Pancreas (tissue), 10 donors: ENCODE data around the gene MTRR. TPM values are rescaled to one million over a fixed set of nuclear protein-coding genes. Genes with fewer than 3 reads are reported as not detected.

Experiments used
- ATAC-seq, 4 donors: fragments of 200-7000 bp; cut with Tn5 transposase; one replicate each; pipeline versions ENCODE4 v1.8.0 to v1.9.1; 2020; ENCODE audit warnings: mild to moderate bottlenecking in 4 of 4, moderate library complexity in 4 of 4
- DNase-seq, 6 donors: peaks; one replicate each; pipeline ENCODE4 v3.0.0-alpha.2; 2020
- FAIRE-seq: peaks from 2 replicates; lab custom pipeline; 2012; peaks lifted over from hg19 to GRCh38; lab: Jason Lieb, UNC
- H3K27ac ChIP-seq, 4 donors: fragments of 200-600 bp; sonication (generic); 1 replicate in 3 of 4; 2 replicates in 1 of 4; pipeline versions ENCODE4 v1.5.0 to v1.8.0; 2020
- H3K27me3 ChIP-seq, 4 donors: fragments of 200-600 bp; one replicate each; pipeline ENCODE4 v1.8.0; 2021
- H3K36me3 ChIP-seq, 3 donors: fragments of 200-600 bp; sonication (generic) in 1 of 3; one replicate each; pipeline versions ENCODE4 v1.5.0 to v1.8.0; 2020 to 2021
- H3K4me1 ChIP-seq, 3 donors: fragments of 200-600 bp; one replicate each; pipeline ENCODE4 v1.8.0; 2021
- H3K4me3 ChIP-seq, 4 donors: fragments of 200-600 bp; sonication (generic) in 2 of 4; one replicate each; pipeline versions ENCODE4 v1.5.0 to v1.8.0; 2020 to 2021
- H3K9me3 ChIP-seq, 4 donors: fragments of 200-600 bp; one replicate each; pipeline ENCODE4 v1.8.0; 2021
- WGBS, 2 donors: extraction: QIAGEN DNeasy Blood & Tissue Kit; methylation state at CpG; one replicate each; pipeline ENCODE4 v1.1.7; 2013; 5-methylcytosine and 5-hydroxymethylcytosine counted together
- intact Hi-C, 3 donors: fragments of 100-400 bp; cut with DNase I; formaldehyde crosslinking; loops; one replicate each; pipeline versions ENCODE4 v1.11.1 to v1.14.2; 2022
- polyA plus RNA-seq, 2 donors: library from polyadenylated mRNA; stranded (reverse); fragments of 200-250 nt; gene quantifications; one replicate each; pipeline ENCODE4 v1.2.3, GENCODE V29; 2013
- total RNA-seq, 6 donors: library from RNA; stranded (reverse); fragmentation: NEBNext Ultra II Directional in 4 of 6; extraction: Animal tissue kit (Norgen Biotek cat#: 25700) in 4 of 6; gene quantifications; one replicate each; pipeline versions ENCODE4 v1.2.1 to v1.2.4, GENCODE V29; 2021 to 2023
- TF ChIP-seq, protein P1 (sequence below), 4 donors: fragments of 200-600 bp; sonication (generic) in 3 of 4; IDR thresholded peaks; one replicate each; pipeline versions ENCODE4 v1.5.0 to v1.8.0; 2021; ENCODE audit warnings: antibody characterized with exemption in 4 of 4
- donor health status: healthy with polysubstance abuse.
- donor health status: DM: no; HTN: no; CAD: no; lungs with moderate emphysema.
- donor health status: DM: no; HTN: no; CAD: no.
- donor health status: control.
- donor health status: control.
- donor health status: Bipolar disorder and iron deficiency.
- donor health status: DM: yes; HTN: yes; CAD: no.
- donor health status: DM: no; HTN: no; CAD: no.
- donor health status: DM: no; HTN: no; CAD: no.
- donor health status: DM: yes; HTN: yes; CAD: no.

The MTRR gene
- total and polyA plus RNA-seq, 8 donors = 6.8 to 27.8 (median 18.9) TPM

DNA sequence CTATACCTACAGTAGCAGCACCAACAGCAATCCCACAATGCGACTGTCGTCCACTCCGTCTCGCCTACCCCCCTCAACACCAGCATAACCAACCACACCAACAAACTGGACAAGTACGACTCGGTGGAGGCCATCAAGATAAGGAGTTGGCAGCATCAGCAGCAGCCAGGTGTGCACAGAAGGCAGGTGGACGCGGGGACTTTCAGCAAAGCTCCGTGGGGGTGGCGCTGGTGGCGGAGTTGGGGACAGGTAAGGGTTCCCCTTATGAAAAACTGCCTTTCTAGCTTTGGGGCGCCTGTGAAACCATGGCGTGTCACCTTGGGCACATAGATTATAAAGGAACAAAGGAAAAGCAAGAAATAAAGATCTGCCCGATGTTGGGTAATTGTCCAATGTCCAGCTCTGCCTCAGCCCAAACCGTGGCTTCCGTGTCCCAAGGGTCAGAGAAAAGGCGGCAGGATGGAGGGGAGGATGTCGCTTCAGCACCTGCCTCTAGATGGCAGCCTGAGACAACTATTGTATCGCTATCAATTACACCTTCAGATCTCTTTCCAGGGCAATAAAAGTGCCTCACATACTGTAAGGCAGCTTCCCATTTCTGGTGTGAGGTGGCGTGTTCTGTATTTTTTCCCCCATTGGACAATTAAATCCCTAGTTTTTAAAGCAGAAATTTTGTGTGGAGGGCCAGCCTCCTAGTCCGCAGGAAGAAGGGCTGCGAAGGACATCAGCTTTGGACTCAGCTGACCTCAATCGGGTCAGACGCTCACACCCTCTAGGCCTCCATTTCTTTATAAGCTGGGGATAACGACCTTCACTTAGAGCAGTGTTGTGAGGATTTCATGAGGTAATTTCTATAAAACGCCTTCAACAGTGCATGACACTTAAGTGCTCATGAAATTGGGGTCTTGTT, 58.8 kb downstream of the MTRR start:
- H3K36me3 ChIP-seq = no peaks in the 10 kb centered on the region
- intact Hi-C loops = loop anchor here in 1 of 3 donors (10.0 kb wide), 1 partner anchor 1277 kb away; no protein-coding TSS in a partner anchor
- ATAC-seq (peak; percentile 83 to 99 (median 95)), DNase-seq (peak; percentile 24 to 72 (median 48)), FAIRE-seq (no peak)
- no peak overlapping the region for H3K27ac ChIP-seq
- H3K27me3 ChIP-seq = no peaks in the 10 kb centered on the region
- no peak overlapping the region for H3K4me3 ChIP-seq
- H3K4me1 ChIP-seq = no peaks in the 10 kb centered on the region
- no peaks in the 10 kb centered on the region for H3K9me3 ChIP-seq
- TF ChIP-seq, protein P1, sequence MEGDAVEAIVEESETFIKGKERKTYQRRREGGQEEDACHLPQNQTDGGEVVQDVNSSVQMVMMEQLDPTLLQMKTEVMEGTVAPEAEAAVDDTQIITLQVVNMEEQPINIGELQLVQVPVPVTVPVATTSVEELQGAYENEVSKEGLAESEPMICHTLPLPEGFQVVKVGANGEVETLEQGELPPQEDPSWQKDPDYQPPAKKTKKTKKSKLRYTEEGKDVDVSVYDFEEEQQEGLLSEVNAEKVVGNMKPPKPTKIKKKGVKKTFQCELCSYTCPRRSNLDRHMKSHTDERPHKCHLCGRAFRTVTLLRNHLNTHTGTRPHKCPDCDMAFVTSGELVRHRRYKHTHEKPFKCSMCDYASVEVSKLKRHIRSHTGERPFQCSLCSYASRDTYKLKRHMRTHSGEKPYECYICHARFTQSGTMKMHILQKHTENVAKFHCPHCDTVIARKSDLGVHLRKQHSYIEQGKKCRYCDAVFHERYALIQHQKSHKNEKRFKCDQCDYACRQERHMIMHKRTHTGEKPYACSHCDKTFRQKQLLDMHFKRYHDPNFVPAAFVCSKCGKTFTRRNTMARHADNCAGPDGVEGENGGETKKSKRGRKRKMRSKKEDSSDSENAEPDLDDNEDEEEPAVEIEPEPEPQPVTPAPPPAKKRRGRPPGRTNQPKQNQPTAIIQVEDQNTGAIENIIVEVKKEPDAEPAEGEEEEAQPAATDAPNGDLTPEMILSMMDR (IDR thresholded peaks at IDR 0.05) = peak; percentile 45 to 75 (median 67)
- 37 to 38% methylated on average over 26 of the region's 26 CpGs for WGBS, 2 donors

DNA sequence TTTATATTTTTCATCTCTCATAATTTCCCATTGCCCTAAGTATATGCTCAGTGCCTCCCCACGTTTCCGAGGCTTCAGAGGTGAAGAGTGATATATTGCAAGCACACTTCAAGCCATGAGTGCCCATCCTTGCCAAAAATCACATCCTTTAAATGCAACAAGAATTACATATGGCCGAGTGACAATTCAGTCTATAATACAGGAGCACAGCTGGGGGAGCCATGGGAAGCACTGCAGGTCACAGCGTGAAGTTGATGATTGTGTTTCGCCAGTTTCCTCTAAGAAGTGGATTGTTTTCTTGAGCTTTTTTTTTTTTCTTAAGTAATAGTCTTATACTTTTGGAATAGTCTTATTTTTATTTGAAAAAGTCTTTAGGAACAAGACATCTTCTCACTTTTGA, 61.1 kb downstream of the MTRR start:
- no peaks in the 10 kb centered on the region for H3K36me3 ChIP-seq
- H3K9me3 ChIP-seq = no peaks in the 10 kb centered on the region
- WGBS, 2 donors = 52 to 65% methylated on average over 5 of the region's 5 CpGs
- TF ChIP-seq, protein P1 (IDR thresholded peaks at IDR 0.05) = no peak
- no peak for DNase-seq
- intact Hi-C loops = no loop called here
- no peaks in the 10 kb centered on the region for H3K27me3 ChIP-seq
- H3K4me1 ChIP-seq = no peaks in the 10 kb centered on the region
- ATAC-seq = no peak
- no peak overlapping the region for H3K27ac ChIP-seq
- no peak overlapping the region for H3K4me3 ChIP-seq
- no peak for FAIRE-seq

DNA sequence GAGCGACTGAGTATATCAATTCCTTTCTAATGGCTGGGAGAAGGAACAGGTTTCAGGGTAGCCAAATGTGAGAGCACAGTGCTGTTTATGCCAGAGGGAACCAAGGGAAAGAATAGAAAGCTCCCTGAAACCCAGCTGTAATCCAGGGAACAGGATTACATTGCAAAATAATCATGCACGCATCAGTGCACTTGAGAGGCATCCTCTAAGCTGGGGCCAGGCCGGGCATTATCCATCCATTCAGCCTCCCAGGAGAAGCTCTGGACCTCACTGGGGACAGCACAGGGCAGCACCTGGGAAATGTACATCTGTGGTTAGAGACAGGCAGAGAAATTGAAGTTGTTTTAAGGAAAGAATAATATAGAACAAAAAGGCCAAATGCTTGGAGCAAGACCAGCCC, 72.7 kb downstream of the MTRR start:
- TF ChIP-seq, protein P1 (IDR thresholded peaks at IDR 0.05) = no peak
- intact Hi-C loops = no loop called here
- Histone ChIP-seq H3K4me3 (no peak overlapping the region), H3K27me3 (no peaks in the 10 kb centered on the region), H3K36me3 (no peaks in the 10 kb centered on the region), H3K9me3 (no peaks in the 10 kb centered on the region), H3K4me1 (no peaks in the 10 kb centered on the region), H3K27ac (no peak overlapping the region)
- FAIRE-seq = no peak
- DNase-seq = no peak
- 69 to 83% methylated on average over 3 of the region's 3 CpGs for WGBS, 2 donors
- no peak for ATAC-seq

DNA sequence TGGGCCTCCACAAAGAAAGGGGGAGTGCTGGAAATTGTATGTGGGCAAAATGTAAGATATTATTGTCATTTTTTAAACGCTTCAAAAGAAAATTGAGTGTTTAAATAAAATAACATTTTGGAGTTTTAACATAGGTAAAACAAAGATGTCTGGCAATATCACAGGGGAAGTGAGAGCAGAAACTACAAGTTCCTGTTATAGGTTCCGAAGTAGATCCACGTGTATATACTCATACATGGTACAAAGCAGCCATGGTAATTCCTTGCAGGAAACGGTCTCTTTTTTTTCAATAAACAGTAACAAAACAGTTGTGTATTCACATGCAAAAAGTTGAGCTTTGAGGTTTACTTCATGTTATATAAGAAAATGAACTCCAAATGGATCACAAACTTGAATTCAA, 78.4 kb downstream of the MTRR start:
- Histone ChIP-seq H3K9me3 (no peaks in the 10 kb centered on the region), H3K36me3 (no peaks in the 10 kb centered on the region), H3K27me3 (no peaks in the 10 kb centered on the region), H3K4me3 (no peak overlapping the region), H3K27ac (no peak overlapping the region), H3K4me1 (no peaks in the 10 kb centered on the region)
- intact Hi-C loops = no loop called here
- TF ChIP-seq, protein P1 (IDR thresholded peaks at IDR 0.05) = no peak
- ATAC-seq (no peak), FAIRE-seq (no peak), DNase-seq (no peak)
- 77 to 88% methylated on average over 4 of the region's 4 CpGs for WGBS, 2 donors

Other genes starting within 250 kb of the MTRR start
- 1 to 10 TPM in 3 of 6 donors, under 1 TPM in 3; 0.61 to 1.7 (median 1.1) TPM for gene CFAP90, start 18.0 kb upstream of the MTRR start, total RNA-seq
- 1 to 10 TPM; 2.1 to 7.4 TPM for gene CFAP90, start 18.0 kb upstream of the MTRR start, polyA plus RNA-seq
- 1 to 10 TPM; 1.8 to 6.6 (median 2.6) TPM for gene FASTKD3, start 117 bp upstream of the MTRR start, total RNA-seq
- gene FASTKD3, start 117 bp upstream of the MTRR start, polyA plus RNA-seq = 10 to 100 TPM in 1 of 2 donors, 1 to 10 TPM in 1; 8.4 to 10.3 TPM